ENCODE results near the gene GPR157.

Gene GPR157

GRCh38 chr1:9050803-9051202 is 78.1 kb downstream of the GPR157 start:
- TF ChIP-seq CTCF (conservative IDR thresholded peaks at IDR 0.05; ENCODE audit: low read depth): no peak
- CTCF ChIA-PET: no interaction called here
- H3K27ac ChIP-seq: no peak overlapping the region
- POLR2A ChIA-PET (ENCODE audit: low non-redundant PET): interaction anchor here (0.6 kb wide), 1 partner anchor 33 kb away, joined by 3 read pairs; no protein-coding TSS in a partner anchor
- DNase-seq (ENCODE audit: low spot score): no peak
